K562 (cell line): Measurements from ENCODE around the gene SLC29A4. TPM values are rescaled to one million over a fixed set of nuclear protein-coding genes. Genes with fewer than 3 reads are reported as not detected.
A peak's percentile ranks its signal among the peaks of the same experiment; 100 is the strongest.

Experiments
- C11orf30 ChIP-seq: fragments of 450-650 bp; IDR thresholded peaks from 2 replicates; pipeline ENCODE4 v1.6.1; 2016; ENCODE audit warnings: low read depth, mild to moderate bottlenecking
- COPS2 ChIP-seq: fragments of 450-650 bp; conservative IDR thresholded peaks from 2 replicates; pipeline ENCODE4 v1.6.1; 2016; ENCODE audit warnings: mild to moderate bottlenecking, moderate library complexity
- ELK3 ChIP-seq: fragments of 450-650 bp; formaldehyde crosslinking; IDR thresholded peaks from 2 replicates; pipeline ENCODE4 v1.4.0; 2020; ENCODE audit warnings: mild to moderate bottlenecking
- HNRNPLL ChIP-seq: fragments of 200-400 bp; formaldehyde crosslinking; IDR thresholded peaks from 2 replicates; pipeline ENCODE4 v1.6.1; 2017; ENCODE audit warnings: low read length, low read depth, mild to moderate bottlenecking; ENCODE audit not compliant: poor library complexity, severe bottlenecking
- KLF10 ChIP-seq: fragments of 250-450 bp; sonication (Bioruptor Pico); IDR thresholded peaks from 2 replicates; pipeline ENCODE4 v1.6.1; 2021; ENCODE audit warnings: matching md5 sums
- KLF6 ChIP-seq: fragments of 250-450 bp; sonication (Bioruptor Pico); IDR thresholded peaks from 2 replicates; pipeline ENCODE4 v1.4.0; 2020; ENCODE audit warnings: mild to moderate bottlenecking, moderate library complexity, borderline replicate concordance
- OTX1 ChIP-seq: fragments of 450-650 bp; formaldehyde crosslinking; IDR thresholded peaks from 2 replicates; pipeline ENCODE4 v1.4.0; 2022; ENCODE audit warnings: mild to moderate bottlenecking
- RBFOX2 ChIP-seq: fragments of 200-400 bp; formaldehyde crosslinking; IDR thresholded peaks from 2 replicates; pipeline ENCODE4 v1.6.1; 2017; ENCODE audit warnings: low read depth, mild to moderate bottlenecking, low read length, moderate library complexity
- ZBTB17 ChIP-seq: fragments of 450-650 bp; formaldehyde crosslinking; IDR thresholded peaks from 2 replicates; pipeline ENCODE4 v1.4.0; 2020; ENCODE audit warnings: mild to moderate bottlenecking
- ZNF318 ChIP-seq, 2 experiments: fragments of 450-650 bp; IDR thresholded peaks; 2 replicates each; pipeline ENCODE4 v1.6.1; 2016; ENCODE audit warnings: mild to moderate bottlenecking in 2 of 2, borderline replicate concordance in 1 of 2, low read depth in 1 of 2, moderate library complexity in 1 of 2
- ZNF57 ChIP-seq: fragments of 450-650 bp; formaldehyde crosslinking; IDR thresholded peaks from 2 replicates; pipeline ENCODE4 v1.4.0; 2020; ENCODE audit warnings: mild to moderate bottlenecking, moderate library complexity
- polyA plus RNA-seq, 8 experiments: library from polyadenylated mRNA; depleted of rRNA in 4 of 8; stranded (reverse) in 5 of 8; unstranded in 3 of 8; fragments of >200 nt; fragmentation: Nextera tagmentation in 2 of 8; fragmentation: Illumina TruSeq in 1 of 8; extraction: Ambion mirVana in 2 of 8; extraction: Trizol in 1 of 8; gene quantifications; 2 replicates each; pipeline versions ENCODE4 v1.2.1 to v1.2.3, GENCODE V29; 2011 to 2014; ENCODE audit warnings: inconsistent platforms in 1 of 8, missing spikeins in 1 of 8
- total RNA-seq, 7 experiments: library from RNA; depleted of rRNA in 6 of 7; stranded (reverse); fragments of >200 nt in 6 of 7; fragmentation: Illumina TruSeq in 2 of 7; extraction: Trizol in 2 of 7; gene quantifications; 2 replicates each; pipeline versions ENCODE4 v1.2.1 to v1.2.3, GENCODE V29; 2011 to 2021; ENCODE audit warnings: low replicate concordance in 1 of 7
- TF ChIP-seq, protein P1 (sequence below): fragments of 450-650 bp; formaldehyde crosslinking; IDR thresholded peaks from 2 replicates; pipeline ENCODE4 v1.4.0; 2022; ENCODE audit warnings: mild to moderate bottlenecking, moderate library complexity
- TF ChIP-seq, protein P2 (sequence below): fragments of 450-650 bp; formaldehyde crosslinking; IDR thresholded peaks from 2 replicates; pipeline ENCODE4 v1.4.0; 2020; ENCODE audit warnings: mild to moderate bottlenecking, moderate library complexity

The SLC29A4 gene
- total and polyA plus RNA-seq, 9 of the 15 experiments (the other 6 are each of a cell fraction or from before 2014, with no cell fraction given), result 0.01 to 1.2 (median 0.37) TPM

GRCh38 chr7:5296611-5297226, 14.0 kb downstream of the SLC29A4 start (continued):
- TF ChIP-seq ELK3 (CRISPR knock-in tag) (no peak), KLF10 (CRISPR knock-in tag) (no peak), ZNF318 (IDR thresholded peaks at IDR 0.05; ENCODE audit: borderline replicate concordance in 1 of 2, low read depth in 1 of 2) (no peak), HNRNPLL (peak; percentile 34), OTX1 (CRISPR knock-in tag) (no peak), RBFOX2 (no peak), C11orf30 (no peak), ZNF57 (no peak), KLF6 (CRISPR knock-in tag) (no peak), COPS2 (no peak), ZBTB17 (CRISPR knock-in tag) (no peak)
- TF ChIP-seq, protein P1, sequence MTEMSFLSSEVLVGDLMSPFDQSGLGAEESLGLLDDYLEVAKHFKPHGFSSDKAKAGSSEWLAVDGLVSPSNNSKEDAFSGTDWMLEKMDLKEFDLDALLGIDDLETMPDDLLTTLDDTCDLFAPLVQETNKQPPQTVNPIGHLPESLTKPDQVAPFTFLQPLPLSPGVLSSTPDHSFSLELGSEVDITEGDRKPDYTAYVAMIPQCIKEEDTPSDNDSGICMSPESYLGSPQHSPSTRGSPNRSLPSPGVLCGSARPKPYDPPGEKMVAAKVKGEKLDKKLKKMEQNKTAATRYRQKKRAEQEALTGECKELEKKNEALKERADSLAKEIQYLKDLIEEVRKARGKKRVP (CRISPR knock-in tag), result no peak
- TF ChIP-seq, protein P2, sequence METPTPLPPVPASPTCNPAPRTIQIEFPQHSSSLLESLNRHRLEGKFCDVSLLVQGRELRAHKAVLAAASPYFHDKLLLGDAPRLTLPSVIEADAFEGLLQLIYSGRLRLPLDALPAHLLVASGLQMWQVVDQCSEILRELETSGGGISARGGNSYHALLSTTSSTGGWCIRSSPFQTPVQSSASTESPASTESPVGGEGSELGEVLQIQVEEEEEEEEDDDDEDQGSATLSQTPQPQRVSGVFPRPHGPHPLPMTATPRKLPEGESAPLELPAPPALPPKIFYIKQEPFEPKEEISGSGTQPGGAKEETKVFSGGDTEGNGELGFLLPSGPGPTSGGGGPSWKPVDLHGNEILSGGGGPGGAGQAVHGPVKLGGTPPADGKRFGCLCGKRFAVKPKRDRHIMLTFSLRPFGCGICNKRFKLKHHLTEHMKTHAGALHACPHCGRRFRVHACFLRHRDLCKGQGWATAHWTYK (CRISPR knock-in tag), result no peak
